GM10266 (cell line): ENCODE measurements around the gene RAB26.
"Not testable (repeated sequence)": the region's sequence is repeated elsewhere in the genome, so short reads cannot be mapped to it uniquely, and the experiment has no call there.

Source experiments
- DNase-seq: peaks from one replicate; pipeline ENCODE4 v3.0.0; 2012; ENCODE audit errors: extremely low spot score
- TF ChIP-seq, protein P1 (sequence below): IDR thresholded peaks from 2 replicates; pipeline ENCODE4 v1.5.1; 2012; ENCODE audit warnings: mild to moderate bottlenecking, low read depth; ENCODE audit not compliant: control insufficient read depth, insufficient read depth; ENCODE audit errors: missing control alignments

Gene RAB26

GRCh38 chr16:2199621-2200139 lies 51.3 kb downstream of the RAB26 start:
- DNase-seq = no peak
- TF ChIP-seq, protein P1, sequence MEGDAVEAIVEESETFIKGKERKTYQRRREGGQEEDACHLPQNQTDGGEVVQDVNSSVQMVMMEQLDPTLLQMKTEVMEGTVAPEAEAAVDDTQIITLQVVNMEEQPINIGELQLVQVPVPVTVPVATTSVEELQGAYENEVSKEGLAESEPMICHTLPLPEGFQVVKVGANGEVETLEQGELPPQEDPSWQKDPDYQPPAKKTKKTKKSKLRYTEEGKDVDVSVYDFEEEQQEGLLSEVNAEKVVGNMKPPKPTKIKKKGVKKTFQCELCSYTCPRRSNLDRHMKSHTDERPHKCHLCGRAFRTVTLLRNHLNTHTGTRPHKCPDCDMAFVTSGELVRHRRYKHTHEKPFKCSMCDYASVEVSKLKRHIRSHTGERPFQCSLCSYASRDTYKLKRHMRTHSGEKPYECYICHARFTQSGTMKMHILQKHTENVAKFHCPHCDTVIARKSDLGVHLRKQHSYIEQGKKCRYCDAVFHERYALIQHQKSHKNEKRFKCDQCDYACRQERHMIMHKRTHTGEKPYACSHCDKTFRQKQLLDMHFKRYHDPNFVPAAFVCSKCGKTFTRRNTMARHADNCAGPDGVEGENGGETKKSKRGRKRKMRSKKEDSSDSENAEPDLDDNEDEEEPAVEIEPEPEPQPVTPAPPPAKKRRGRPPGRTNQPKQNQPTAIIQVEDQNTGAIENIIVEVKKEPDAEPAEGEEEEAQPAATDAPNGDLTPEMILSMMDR = no peak

- TF ChIP-seq, protein P1 = no peak
- no peak for DNase-seq
These were observed 51.9 kb downstream of the RAB26 start for GRCh38 chr16:2200313-2200712.

GRCh38 chr16:2203119-2203688 lies 54.8 kb downstream of the RAB26 start:
- not testable (repeated sequence) for DNase-seq
